OCI-LY7 (cell line): ENCODE measurements around the gene PPP1R12C. TPM values are rescaled to one million over a fixed set of nuclear protein-coding genes. Genes with fewer than 3 reads are reported as not detected.

Experiments used
- BruUV-seq: library from RNA; stranded (reverse); fragments of 400-500 nt; replicated peaks from 2 replicates; lab custom pipeline; 2021; lab: Mats Ljungman, UMichigan
- CTCF ChIA-PET: fragments of 300-600 bp; sonication (Branson Sonifier 250); formaldehyde crosslinking; loops from one replicate; lab custom pipeline; 2022; ENCODE audit warnings: antibody characterized with exemption; ENCODE audit not compliant: unreplicated experiment; lab: Charles Lee
- POLR2A ChIA-PET: fragments of 300-600 bp; sonication (Branson Sonifier 250); formaldehyde crosslinking; loops from one replicate; lab custom pipeline; 2022; ENCODE audit warnings: antibody characterized with exemption; lab: Charles Lee
- DNase-seq: peaks from one replicate; pipeline ENCODE4 v3.0.0-alpha.2; 2015; ENCODE audit warnings: low spot score
- H2AFZ ChIP-seq: fragments of 200-600 bp; sonication (generic), shearing (Covaris generic); 2 replicates; pipeline ENCODE4 v1.6.1; 2014; ENCODE audit warnings: mild to moderate bottlenecking, antibody characterized with exemption, low read length, moderate library complexity
- H3K27ac ChIP-seq: fragments of 200-600 bp; sonication (generic); 2 replicates; pipeline ENCODE4 v1.5.1; 2014; ENCODE audit warnings: mixed run types, low read depth, mild to moderate bottlenecking, moderate library complexity, low read length, inconsistent platforms; ENCODE audit not compliant: poor library complexity, severe bottlenecking
- H3K36me3 ChIP-seq: fragments of 200-600 bp; sonication (generic); 2 replicates; pipeline ENCODE4 v1.6.1; 2014; ENCODE audit warnings: mild to moderate bottlenecking, antibody characterized with exemption, low read length, moderate library complexity, mixed read lengths; ENCODE audit not compliant: insufficient read depth
- H3K4me1 ChIP-seq: fragments of 200-600 bp; sonication (generic); 2 replicates; pipeline ENCODE4 v1.5.1; 2014; ENCODE audit warnings: mild to moderate bottlenecking, low read length; ENCODE audit not compliant: insufficient read depth, poor library complexity, severe bottlenecking
- H3K4me2 ChIP-seq: fragments of 200-600 bp; sonication (generic); 2 replicates; pipeline ENCODE4 v1.6.1; 2014; ENCODE audit warnings: mild to moderate bottlenecking, low read length
- H3K4me3 ChIP-seq: fragments of 200-600 bp; sonication (generic); 2 replicates; pipeline ENCODE4 v1.5.1; 2014; ENCODE audit warnings: mild to moderate bottlenecking, low read depth, low read length; ENCODE audit not compliant: poor library complexity, severe bottlenecking
- H3K79me2 ChIP-seq: fragments of 200-600 bp; sonication (generic); 2 replicates; pipeline ENCODE4 v1.6.1; 2016; ENCODE audit warnings: low read depth, mild to moderate bottlenecking, low read length, moderate library complexity, mixed read lengths; ENCODE audit not compliant: insufficient read depth
- H3K9me2 ChIP-seq: fragments of 200-600 bp; sonication (generic); 2 replicates; pipeline ENCODE4 v1.6.1; 2016; ENCODE audit warnings: mild to moderate bottlenecking, low read length, mixed read lengths; ENCODE audit not compliant: insufficient read depth
- H3K9me3 ChIP-seq: fragments of 200-600 bp; sonication (generic); 2 replicates; pipeline ENCODE4 v1.6.1; 2014; ENCODE audit warnings: mild to moderate bottlenecking, mixed run types, low read length, mixed read lengths
- H4K20me1 ChIP-seq: fragments of 200-600 bp; sonication (generic); 2 replicates; pipeline ENCODE4 v1.6.1; 2014; ENCODE audit warnings: mild to moderate bottlenecking, antibody characterized with exemption, low read length, moderate library complexity, mixed read lengths; ENCODE audit not compliant: insufficient read depth
- CTCF ChIP-seq: fragments of 200-600 bp; sonication (generic); conservative IDR thresholded peaks from 2 replicates; pipeline ENCODE4 v1.5.1; 2014; ENCODE audit warnings: mild to moderate bottlenecking, antibody characterized with exemption, low read length, moderate library complexity, mixed read lengths
- EZH2phosphoT487 ChIP-seq: fragments of 200-600 bp; sonication (generic); IDR thresholded peaks from 2 replicates; pipeline ENCODE4 v1.6.1; 2018; ENCODE audit warnings: low read depth, borderline replicate concordance, mild to moderate bottlenecking, mixed run types, antibody characterized with exemption, low read length, moderate library complexity, mixed read lengths
- intact Hi-C: fragments of 100-400 bp; cut with micrococcal nuclease; formaldehyde crosslinking; loops from one replicate; pipeline ENCODE4 v1.10.0; 2022; ENCODE audit not compliant: unreplicated experiment
- total RNA-seq, 2 experiments: library from RNA; depleted of rRNA in 1 of 2; stranded (reverse); fragments of >200 nt in 1 of 2; shearing (Covaris generic) in 1 of 2; gene quantifications; 2 replicates each; pipeline ENCODE4 v1.2.3, GENCODE V29; 2014 to 2022

PPP1R12C gene
- total RNA-seq, 2 experiments from 2014 or later, result 177 to 211 TPM

- Histone ChIP-seq H3K27ac (no peak overlapping the region), H4K20me1 (no peaks in the 10 kb centered on the region), H3K9me3 (no peaks in the 10 kb centered on the region), H3K79me2 (no peaks in the 10 kb centered on the region), H3K9me2 (no peaks in the 10 kb centered on the region), H3K36me3 (no peaks in the 10 kb centered on the region), H3K4me3 (no peak overlapping the region), H2AFZ (no peak overlapping the region), H3K4me1 (peaks cover 8% of the 10 kb centered on the region), H3K4me2 (no peak overlapping the region)
- POLR2A ChIA-PET, result no interaction called here
- CTCF ChIA-PET, result interaction anchor here (0.7 kb wide), 1 partner anchor 70 kb away, joined by 10 read pairs; no protein-coding TSS in a partner anchor
- intact Hi-C loops, result no loop called here
- BruUV-seq, result no TSS peak
- no peak for TF ChIP-seq CTCF
- TF ChIP-seq EZH2phosphoT487, result no peak
- DNase-seq, result no peak
These were observed 41.7 kb upstream of the PPP1R12C start for GRCh38 chr19:55158848-55159749.

- CTCF ChIA-PET, result no interaction called here
- no TSS peak for BruUV-seq
- intact Hi-C loops, result no loop called here
These were observed 41.0 kb upstream of the PPP1R12C start for GRCh38 chr19:55158423-55158822.

More at GRCh38 chr19:55158423-55158822, 41.0 kb upstream of the PPP1R12C start:
- Histone ChIP-seq H3K4me2 (no peak overlapping the region), H3K9me2 (no peaks in the 10 kb centered on the region), H3K9me3 (no peaks in the 10 kb centered on the region), H2AFZ (no peak overlapping the region), H3K4me3 (no peak overlapping the region), H3K79me2 (no peaks in the 10 kb centered on the region), H3K27ac (no peak overlapping the region), H3K4me1 (peaks cover 14% of the 10 kb centered on the region), H3K36me3 (no peaks in the 10 kb centered on the region), H4K20me1 (no peaks in the 10 kb centered on the region)
- no peak for DNase-seq
- TF ChIP-seq EZH2phosphoT487 (no peak), CTCF (no peak)
- POLR2A ChIA-PET, result no interaction called here
